ENCODE results near the gene SEC14L5. TPM values are rescaled to one million over a fixed set of nuclear protein-coding genes. Genes with fewer than 3 reads are reported as not detected.

The SEC14L5 gene
- total RNA-seq, 1 donor from 2014 or later, result not detected

DNA sequence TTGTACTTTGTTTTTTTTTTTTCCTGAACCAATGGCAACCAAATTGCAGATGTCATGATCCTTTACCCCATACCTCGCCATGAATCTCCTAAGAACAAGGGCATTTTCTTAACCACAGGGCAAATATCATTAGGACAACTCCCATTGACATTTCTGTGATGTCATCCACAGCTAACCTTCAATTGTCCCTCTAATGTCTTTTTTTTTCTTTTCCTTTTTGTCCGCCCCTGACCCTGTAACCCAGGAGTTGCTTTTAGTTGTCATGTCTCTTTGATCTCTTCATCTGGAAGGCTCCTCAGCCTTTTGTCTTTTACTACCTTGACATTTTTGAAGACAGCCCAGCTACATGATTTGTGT, 76.0 kb downstream of the SEC14L5 start:
- Mint-ChIP-seq H3K27me3 (ENCODE audit: unreplicated experiment) (peaks cover 2% of the 10 kb centered on the region), H3K27ac (ENCODE audit: unreplicated experiment) (peak overlapping the region; percentile 71), H3K36me3 (ENCODE audit: unreplicated experiment) (no peaks in the 10 kb centered on the region), H3K4me1 (ENCODE audit: unreplicated experiment) (peaks cover 17% of the 10 kb centered on the region), H3K4me3 (ENCODE audit: unreplicated experiment) (peak overlapping the region; percentile 83), H3K9me3 (ENCODE audit: unreplicated experiment) (no peaks in the 10 kb centered on the region)
- TF ChIP-seq, protein P1, sequence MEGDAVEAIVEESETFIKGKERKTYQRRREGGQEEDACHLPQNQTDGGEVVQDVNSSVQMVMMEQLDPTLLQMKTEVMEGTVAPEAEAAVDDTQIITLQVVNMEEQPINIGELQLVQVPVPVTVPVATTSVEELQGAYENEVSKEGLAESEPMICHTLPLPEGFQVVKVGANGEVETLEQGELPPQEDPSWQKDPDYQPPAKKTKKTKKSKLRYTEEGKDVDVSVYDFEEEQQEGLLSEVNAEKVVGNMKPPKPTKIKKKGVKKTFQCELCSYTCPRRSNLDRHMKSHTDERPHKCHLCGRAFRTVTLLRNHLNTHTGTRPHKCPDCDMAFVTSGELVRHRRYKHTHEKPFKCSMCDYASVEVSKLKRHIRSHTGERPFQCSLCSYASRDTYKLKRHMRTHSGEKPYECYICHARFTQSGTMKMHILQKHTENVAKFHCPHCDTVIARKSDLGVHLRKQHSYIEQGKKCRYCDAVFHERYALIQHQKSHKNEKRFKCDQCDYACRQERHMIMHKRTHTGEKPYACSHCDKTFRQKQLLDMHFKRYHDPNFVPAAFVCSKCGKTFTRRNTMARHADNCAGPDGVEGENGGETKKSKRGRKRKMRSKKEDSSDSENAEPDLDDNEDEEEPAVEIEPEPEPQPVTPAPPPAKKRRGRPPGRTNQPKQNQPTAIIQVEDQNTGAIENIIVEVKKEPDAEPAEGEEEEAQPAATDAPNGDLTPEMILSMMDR (IDR thresholded peaks at IDR 0.05), result no peak
- DNase-seq (ENCODE audit: extremely low spot score, unreplicated experiment), result no peak

DNA sequence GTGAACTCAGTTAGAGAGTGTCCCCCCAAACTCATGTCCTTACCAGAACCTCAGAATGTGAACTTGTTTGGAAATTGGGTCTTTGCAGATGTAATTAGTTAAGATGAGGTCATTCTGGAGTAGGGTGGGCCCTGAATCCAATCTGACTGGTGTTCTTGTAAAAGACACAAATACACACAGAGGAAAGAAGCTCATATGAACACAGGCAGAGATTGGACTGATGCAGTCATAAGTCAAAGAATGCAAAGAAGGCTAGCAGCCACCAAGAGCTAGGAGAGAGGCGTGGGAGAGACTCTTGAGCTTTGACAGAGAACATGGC, 77.7 kb downstream of the SEC14L5 start:
- no peak overlapping the region for H3K4me3 Mint-ChIP-seq (ENCODE audit: unreplicated experiment)
- DNase-seq (ENCODE audit: extremely low spot score, unreplicated experiment), result no peak
- no peak overlapping the region for H3K27ac Mint-ChIP-seq (ENCODE audit: unreplicated experiment)
- H3K9me3 Mint-ChIP-seq (ENCODE audit: unreplicated experiment), result no peaks in the 10 kb centered on the region
- peaks cover 17% of the 10 kb centered on the region for H3K4me1 Mint-ChIP-seq (ENCODE audit: unreplicated experiment)
- peaks cover 7% of the 10 kb centered on the region for H3K27me3 Mint-ChIP-seq (ENCODE audit: unreplicated experiment)
- TF ChIP-seq, protein P1 (IDR thresholded peaks at IDR 0.05), result no peak
- no peaks in the 10 kb centered on the region for H3K36me3 Mint-ChIP-seq (ENCODE audit: unreplicated experiment)

DNA sequence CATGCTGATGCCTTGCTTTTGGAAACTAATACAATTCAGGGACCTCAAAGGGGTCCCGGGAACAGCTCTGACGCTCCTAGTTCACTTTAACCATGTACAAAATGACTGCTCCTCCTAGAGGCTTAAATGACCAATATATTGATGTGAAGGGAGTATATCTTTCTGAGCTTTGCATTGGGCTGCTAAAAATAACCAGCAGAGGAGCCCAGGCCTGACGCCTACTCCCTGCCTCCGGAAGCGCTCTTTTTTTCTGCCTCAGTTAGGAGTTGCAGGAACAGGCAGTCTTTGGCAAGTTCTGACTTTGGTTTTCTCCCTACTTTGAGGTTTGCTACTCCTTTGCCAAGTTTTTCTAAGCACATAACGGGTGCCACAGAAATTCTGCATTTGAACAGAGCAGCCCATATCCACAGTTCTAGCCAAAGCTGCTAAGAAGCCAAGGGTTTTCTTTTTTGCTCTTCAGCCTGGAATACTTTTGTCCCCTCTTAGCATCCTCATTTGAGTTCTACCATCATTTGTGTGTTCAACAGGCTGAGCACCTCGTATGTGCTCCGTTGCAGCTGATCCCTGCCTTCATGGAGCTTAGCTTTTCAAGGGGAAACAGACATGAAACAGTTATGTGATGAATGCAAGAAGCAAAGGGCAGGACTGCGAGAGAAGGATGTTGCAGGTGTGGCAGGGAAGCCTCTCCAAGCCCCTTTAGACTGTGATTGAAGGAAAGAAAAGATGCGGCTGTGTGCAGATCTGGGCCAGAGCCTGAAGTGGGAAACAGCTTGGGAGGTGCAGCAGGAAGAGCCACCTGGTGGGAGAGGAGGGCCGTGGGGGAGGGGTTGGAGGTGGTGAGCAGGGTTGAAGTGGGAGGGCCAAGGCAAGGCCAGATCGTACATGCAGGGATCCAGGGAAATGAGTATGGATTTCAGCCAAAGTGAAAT, 78.4 kb downstream of the SEC14L5 start:
- H3K9me3 Mint-ChIP-seq (ENCODE audit: unreplicated experiment), result no peaks in the 10 kb centered on the region
- H3K27ac Mint-ChIP-seq (ENCODE audit: unreplicated experiment), result no peak overlapping the region
- DNase-seq (ENCODE audit: extremely low spot score, unreplicated experiment), result no peak
- TF ChIP-seq, protein P1 (IDR thresholded peaks at IDR 0.05), result no peak
- peaks cover 8% of the 10 kb centered on the region for H3K27me3 Mint-ChIP-seq (ENCODE audit: unreplicated experiment)
- H3K36me3 Mint-ChIP-seq (ENCODE audit: unreplicated experiment), result no peaks in the 10 kb centered on the region
- H3K4me3 Mint-ChIP-seq (ENCODE audit: unreplicated experiment), result no peak overlapping the region
- peaks cover 17% of the 10 kb centered on the region for H3K4me1 Mint-ChIP-seq (ENCODE audit: unreplicated experiment)

DNA sequence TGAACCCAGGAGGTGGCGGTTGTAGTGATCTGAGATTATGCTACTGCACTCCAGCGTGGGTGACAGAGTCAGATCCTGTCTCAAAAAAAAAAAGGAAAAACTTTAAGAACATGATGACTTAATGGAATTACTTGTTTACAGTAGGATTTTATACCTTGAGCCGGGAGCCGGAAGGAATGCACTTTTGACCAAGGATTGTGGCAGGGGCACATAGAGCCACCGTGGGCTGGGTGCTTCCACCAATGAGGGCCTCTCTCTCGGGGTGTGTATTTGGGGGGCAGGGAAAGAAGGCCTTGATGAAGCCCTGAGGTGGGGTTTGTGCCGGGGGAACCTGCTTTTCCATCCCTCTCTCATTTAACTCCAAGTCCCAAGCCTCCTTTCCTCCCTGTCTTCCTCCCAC, 82.3 kb downstream of the SEC14L5 start:
- Mint-ChIP-seq H3K27me3 (ENCODE audit: unreplicated experiment) (peaks cover 14% of the 10 kb centered on the region), H3K4me3 (ENCODE audit: unreplicated experiment) (no peak overlapping the region), H3K36me3 (ENCODE audit: unreplicated experiment) (no peaks in the 10 kb centered on the region)

DNA sequence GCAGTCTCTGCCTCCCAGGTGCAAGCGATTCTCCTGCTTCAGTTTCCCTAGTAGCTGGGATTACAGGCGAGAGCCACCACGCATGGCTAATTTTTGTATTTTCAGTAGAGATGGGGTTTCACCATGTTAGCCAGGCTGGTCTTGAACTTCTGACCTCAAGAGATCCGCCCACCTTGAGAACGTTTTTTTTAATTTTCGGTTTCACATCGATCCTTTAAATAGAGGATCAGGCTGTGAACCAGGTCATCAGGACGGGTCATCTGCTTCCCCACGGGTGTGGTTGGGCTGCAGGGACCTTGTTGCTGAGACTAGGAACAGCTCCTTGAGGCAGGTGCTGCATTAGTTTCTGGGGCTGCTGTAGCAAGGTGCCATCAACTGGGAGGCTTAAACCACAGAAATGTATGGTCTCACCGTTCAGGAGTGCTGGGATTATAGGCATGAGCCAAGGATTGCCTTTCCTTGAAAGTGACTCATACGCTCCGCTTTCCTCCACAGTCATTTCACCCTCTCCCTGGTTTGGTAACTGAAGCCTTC, 83.5 kb downstream of the SEC14L5 start:
- Mint-ChIP-seq H3K27me3 (ENCODE audit: unreplicated experiment) (peaks cover 13% of the 10 kb centered on the region), H3K4me1 (ENCODE audit: unreplicated experiment) (no peaks in the 10 kb centered on the region), H3K4me3 (ENCODE audit: unreplicated experiment) (no peak overlapping the region), H3K36me3 (ENCODE audit: unreplicated experiment) (no peaks in the 10 kb centered on the region), H3K9me3 (ENCODE audit: unreplicated experiment) (no peaks in the 10 kb centered on the region), H3K27ac (ENCODE audit: unreplicated experiment) (no peak overlapping the region)
- DNase-seq (ENCODE audit: extremely low spot score, unreplicated experiment), result no peak
- TF ChIP-seq, protein P1 (IDR thresholded peaks at IDR 0.05), result no peak

More for the DNA sequence above, 82.3 kb downstream of the SEC14L5 start:
- H3K9me3 Mint-ChIP-seq (ENCODE audit: unreplicated experiment), result no peaks in the 10 kb centered on the region
- no peak for DNase-seq (ENCODE audit: extremely low spot score, unreplicated experiment)
- no peaks in the 10 kb centered on the region for H3K4me1 Mint-ChIP-seq (ENCODE audit: unreplicated experiment)
- TF ChIP-seq, protein P1 (IDR thresholded peaks at IDR 0.05), result no peak
- no peak overlapping the region for H3K27ac Mint-ChIP-seq (ENCODE audit: unreplicated experiment)

Measured in osteocyte (in vitro differentiated cells).